GM18511 (cell line): ENCODE results near the gene WIPF3.

Experiments
- ATAC-seq: cut with Tn5 transposase; IDR thresholded peaks from one replicate; pipeline ENCODE4 v1.9.1; 2021; ENCODE audit warnings: mild to moderate bottlenecking, moderate library complexity; ENCODE audit not compliant: unreplicated experiment

Gene WIPF3

DNA sequence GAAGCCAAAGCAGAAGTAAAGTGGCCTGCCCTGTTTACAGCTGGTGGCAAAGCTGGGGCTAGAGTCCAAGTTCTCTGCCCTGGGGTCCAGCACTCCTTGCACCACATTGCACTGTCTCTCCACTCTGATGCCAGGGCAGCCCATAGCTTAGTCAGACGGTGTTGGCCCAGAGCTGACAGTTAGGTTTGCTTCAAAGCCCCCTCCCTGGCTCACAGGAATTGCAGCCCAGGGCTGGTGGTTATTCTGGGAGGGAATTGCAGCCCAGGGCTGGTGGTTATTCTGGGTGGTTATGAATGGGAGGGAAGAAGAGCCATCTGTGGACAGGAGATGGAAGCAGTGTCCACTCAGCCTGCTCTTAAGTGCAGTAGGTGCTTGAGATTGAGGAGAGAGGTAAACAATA, 94.4 kb downstream of the WIPF3 start:
- ATAC-seq, result no peak

DNA sequence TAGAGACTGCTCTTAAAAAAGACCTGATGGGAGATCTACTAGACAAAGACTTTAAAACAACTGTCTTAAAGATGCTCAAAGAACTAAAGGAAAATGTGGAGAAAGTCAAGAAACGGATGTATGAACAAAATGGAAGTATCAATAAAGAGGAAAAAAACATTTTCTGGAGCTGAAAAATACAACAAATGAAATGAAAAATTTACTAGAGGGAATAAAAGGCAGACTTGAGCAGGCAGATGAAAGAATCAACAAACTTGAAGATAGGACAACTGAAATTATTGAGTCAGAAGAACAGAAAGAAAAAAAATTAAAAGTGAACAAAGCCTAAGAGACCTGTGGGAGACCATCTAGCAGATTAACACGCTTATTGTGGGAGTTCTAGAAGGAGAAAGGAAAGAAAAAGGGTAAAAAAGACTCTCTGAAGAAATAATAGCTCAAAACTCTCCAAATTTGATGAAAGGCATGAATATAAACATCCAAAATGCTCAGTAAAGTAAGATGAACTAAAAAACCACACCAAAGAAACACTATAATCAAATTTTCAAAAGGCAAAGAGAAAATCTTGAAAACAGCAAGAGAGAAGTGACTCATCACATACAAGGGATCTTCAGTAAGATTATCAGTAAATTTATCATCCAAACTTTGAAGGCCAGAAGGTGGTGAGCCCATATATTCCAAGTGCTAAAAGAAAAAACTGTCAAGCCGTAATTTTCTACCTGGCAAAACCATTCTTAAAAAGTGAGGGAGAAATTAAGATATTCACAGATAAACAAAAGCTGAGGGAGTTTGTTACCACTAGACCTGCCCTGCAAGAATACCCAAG, 100.1 kb downstream of the WIPF3 start:
- ATAC-seq, result no peak

DNA sequence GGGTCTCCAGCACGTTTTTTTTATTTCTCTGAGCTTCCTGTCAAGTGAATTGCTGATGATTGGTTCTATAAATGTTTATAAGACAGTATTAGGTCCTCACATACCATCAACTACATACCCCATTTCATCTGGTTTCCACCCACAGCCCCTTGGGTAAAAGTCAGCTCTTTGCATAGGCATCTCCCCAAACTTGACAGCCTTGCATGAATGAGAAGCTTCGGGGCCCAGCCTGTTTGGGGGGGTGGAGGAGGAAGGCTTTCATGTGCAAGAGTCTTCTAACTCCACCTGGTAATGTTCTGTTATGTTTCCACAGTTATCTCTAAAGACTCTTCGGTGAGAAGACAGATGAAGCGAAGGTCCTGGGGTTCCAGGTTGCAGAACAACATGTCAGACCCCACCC, 107.9 kb downstream of the WIPF3 start:
- ATAC-seq, result no peak

DNA sequence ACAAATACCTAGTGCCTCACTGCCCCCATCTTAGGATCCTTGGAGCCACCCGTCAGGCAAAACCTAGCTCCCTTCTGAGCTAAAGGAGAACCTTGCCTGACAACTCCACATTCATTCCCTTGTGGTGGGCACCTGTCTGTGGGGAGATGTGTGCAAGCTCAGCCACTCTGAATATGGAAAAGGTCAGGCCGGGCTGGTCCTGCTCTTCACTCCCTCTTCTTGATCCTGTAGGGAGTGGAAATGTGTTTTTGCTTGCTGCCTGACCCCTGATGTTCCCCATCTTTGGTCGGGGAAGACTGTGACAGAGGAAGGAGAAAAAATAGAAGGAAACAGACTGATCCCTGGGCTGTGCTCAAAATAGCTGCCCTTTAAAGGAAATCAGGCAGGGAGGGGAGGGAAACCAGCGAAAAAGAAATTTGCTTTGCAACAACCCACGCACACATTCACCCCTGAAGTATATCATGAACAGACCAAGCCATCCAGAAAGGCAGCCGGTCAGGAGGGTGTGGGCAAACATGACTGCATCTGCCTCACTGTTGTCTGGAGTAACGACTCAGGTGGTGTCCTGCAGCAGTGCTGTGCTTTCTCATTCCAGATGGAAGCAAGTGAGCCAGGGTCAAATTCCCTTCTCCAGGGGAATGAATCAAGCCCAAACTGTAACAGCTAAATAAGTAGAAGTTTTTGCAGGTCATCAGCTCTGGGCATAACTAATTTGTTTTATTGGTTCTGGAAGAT, 109.3 kb downstream of the WIPF3 start:
- ATAC-seq, result no peak

DNA sequence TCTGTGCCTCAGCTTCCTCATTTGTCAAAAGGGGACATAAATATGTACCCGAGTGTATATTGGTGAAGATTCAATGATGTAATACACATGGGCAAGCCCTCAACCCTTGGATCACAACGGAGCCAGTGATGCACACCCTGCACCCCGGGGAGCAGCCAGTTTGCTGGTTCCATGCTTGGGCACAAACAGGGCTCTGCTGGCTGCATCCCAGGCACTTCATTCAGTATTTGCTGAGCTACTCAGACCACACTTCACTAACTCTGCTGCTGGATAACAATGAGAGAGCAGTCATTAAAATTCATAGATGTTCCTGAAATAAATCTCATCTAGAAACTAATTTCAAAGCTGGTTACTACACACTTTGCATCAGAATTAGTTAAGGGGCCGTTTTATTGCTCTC, 111.3 kb downstream of the WIPF3 start:
- ATAC-seq, result no peak

DNA sequence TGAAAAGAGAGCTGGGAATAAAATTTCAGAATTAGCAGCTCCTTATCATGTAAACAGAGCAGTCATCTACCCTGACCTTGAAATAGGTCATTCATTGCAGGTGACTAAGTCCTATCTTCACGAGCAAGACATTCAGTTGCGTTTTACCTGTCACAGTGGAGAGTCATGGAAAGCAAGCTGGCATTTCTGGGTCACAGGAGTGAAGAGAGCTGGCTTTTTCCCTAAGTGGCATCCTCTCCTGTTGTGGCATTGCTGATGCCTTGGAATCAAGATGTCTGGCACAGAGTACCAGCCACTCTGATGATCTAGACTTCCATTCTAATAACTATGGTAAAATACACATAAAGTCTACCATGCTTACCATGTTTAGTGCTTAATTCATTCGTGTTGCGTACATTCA, 112.5 kb downstream of the WIPF3 start:
- no peak for ATAC-seq

DNA sequence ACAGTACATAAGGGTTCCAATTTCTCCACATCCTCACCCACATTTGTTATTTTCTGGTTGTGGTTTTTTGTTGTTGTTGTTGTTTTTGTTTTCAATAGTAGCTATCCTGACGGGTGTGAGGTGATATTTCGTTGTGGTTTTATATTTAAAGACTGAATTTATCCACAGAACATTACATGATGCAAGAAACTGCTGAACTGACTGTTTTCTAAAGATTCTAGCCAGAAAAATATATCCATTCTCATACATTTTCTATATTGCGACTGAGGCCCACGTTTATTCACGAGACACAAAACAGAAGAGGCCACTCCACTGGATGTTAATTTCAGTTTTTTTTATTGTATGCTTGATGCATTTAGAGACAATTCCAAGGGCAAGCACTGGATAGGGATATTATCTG, 113.5 kb downstream of the WIPF3 start:
- no peak for ATAC-seq

DNA sequence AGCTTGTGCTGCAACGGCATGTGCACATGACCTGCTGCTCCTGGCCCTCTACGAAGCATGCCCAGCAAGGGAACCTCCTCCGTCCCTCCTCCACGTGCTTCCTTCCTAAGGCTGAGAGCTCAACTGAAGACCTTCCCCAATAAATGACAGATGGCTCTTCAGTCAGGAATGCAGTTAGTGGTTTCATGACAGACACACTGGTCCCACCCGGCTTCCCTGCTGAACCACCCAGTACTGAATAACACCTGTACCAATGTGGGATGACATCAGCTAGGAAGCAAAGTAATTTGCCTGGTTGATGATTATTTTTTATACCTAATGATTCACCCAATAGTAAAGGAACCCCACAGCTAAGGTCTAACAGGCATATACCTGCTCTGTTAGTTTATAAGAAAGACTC, 114.2 kb downstream of the WIPF3 start:
- ATAC-seq, result no peak

DNA sequence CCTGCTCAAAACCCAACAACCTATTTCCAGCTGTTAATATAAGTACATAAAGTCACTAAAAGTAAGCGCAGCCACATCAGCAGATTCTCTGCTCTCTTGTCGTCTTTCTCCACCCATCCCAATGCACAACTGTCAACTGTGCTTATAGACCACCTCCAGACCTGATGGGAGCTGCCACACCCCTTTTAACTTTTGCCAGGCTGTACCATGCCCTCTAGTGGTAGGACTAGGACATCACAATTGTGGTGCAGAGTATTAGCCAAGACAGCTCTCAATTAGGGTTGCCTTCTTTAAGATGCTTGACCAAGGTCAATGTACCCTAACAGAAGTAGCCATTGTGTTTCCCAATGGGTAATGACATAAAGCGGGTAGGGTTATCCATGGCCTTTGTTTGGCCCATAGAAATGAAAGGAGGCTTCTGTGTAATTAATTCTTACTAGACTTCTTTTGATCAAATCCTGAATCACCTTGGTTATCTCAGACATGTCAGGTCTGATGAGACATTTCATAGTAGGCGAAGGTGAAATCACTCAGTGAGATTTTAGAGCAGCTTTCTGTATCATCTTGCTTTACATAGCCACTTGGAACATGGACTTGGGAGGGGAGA, 115.2 kb downstream of the WIPF3 start:
- ATAC-seq, result peak; percentile 88

DNA sequence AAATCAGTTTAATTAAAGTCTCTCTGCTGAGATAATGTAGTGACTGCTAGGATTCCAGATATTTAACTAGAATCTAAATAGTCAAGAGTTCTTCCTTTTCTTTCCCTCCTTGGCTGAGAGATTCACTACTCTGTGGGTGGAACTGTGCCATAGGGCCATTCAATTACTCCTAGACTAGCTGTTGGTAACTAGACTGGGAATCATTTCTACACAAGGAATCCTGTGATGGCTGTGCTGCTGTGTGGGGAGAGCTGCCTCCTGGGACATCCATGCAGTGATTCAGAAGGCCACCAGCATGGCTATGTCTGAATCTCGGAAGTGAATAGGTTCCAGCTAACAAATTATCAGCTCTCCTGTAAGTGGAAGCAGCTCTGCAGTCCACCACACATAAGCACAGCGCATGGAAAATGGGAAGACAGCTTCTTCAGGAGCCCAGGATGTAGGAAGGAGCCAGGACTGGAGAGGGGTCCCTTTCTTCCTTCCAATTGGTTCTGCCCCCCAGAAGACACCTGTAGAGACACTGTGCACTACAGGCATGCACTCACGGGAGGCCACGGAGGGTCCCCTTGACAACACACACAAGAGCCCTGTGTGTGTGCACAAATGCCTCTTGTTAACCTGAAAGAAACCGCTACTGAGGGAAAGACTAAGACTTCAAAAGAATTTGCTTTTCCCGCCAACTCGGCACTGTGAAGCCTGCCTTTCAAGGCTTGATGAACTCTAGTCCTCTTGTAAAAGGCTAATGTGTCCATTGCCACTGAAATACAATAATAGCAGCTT, 116.8 kb downstream of the WIPF3 start:
- no peak for ATAC-seq

DNA sequence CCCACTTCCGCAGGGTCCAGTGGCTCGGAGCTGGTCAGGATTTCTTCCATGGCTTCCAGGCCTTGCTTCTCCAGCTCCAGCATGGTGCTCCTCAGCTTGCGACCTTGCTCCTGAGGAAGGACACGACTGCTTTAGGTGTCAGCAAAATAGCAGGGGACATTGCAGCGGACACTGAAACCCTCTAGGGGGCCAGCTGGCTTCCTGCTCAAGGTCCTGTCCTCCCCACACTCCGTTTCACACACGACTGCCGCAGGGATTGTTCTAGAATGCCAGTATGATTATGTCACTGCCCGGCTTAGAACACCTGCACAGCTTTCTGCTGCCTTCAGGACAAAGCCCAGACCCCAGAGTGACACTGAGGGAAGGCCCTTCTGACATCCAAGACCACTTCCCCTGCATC, 117.7 kb downstream of the WIPF3 start:
- ATAC-seq, result no peak

DNA sequence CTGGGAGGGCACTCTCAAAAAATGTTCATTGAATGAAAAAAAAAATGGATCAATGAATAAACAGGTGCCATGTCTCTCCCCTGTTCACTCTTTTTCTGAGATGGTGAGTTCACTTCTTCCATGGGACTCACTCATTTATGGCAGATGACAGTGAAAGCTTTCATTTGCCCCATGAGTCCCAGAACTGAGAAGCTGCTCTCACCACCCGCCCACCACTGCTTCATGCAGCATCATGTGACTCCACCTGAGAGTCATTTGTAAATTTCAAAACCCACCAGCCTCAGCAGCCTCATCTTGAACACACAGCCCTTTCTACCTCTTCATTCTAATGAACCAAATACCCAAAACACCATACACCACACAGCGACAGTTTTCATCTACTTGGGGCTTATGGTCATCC, 118.4 kb downstream of the WIPF3 start:
- no peak for ATAC-seq

DNA sequence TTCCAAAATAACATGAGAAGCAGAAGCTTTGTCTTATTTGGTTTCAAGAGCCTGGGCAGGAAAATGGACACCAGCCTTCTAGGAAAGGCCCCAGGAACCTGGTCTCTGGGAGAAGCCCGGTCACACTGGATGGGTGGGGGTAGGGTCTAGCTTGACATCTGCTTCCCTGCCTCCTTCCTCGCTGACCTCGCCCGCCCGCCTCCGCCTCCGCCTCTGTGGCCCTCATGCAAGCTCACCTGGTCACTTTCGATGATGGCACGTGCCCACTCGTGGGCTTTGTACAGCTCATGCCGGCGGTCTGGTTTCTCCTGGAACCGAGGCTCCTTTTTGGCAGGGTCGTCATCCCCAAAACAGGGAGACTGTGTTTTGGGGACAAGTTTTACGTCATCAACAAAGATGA, 119.9 kb downstream of the WIPF3 start:
- no peak for ATAC-seq

DNA sequence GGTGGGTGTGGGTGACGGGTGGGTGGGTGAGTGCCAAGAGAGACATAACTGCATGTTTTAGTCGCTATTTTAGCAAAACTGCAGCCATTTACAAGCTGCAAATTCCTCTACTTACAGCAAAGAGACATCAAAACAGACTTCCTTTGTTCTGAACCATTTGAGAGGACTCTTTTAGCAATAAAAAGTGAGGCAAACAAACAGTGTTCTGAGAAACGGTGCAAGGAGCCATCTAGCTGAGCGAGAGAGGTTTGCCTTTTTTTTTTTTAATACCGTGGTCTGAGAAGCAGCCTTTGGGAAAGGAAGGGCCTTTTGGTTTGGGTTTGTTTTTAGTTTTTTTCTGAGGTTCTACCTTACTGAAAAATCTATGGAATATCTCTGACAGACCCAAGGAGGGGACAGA, 120.4 kb downstream of the WIPF3 start:
- ATAC-seq, result no peak

DNA sequence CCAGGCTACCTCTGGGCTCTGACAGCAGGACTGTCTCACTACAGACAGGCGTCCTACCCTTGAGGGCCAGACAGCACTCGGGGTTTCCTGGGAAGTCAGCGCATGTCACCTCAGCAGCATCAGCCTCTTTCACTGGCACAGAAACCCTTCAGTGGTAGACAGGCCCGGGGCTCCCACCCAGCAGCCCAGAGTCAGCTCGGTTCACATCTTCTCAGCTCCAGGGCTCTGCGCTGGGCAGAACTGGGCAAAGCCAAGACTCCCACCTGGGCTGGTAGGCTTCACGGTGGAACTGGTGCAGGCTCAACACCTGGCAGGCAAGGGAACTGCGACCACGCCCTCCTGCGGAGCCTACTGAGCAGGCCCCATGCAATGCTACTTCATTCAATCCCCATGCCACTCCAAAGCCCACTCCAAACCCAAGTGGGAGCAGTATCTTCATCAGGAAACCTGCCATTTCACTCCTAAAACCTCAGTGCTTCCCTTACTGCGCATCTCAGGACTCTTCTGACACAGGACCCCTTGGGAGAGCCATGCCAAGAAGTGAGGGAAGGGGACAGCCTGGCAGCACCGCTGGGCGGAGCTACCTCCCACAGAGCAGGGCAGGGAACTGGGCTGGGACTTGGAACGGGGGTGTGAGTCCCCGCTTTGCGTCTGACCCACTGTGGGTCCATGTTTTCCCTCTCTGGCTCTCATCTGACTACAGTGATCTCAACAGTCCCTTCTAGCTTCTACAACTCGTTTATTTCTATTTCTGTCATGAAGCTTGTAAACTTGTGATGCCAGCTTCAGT, 122.9 kb downstream of the WIPF3 start:
- no peak for ATAC-seq

DNA sequence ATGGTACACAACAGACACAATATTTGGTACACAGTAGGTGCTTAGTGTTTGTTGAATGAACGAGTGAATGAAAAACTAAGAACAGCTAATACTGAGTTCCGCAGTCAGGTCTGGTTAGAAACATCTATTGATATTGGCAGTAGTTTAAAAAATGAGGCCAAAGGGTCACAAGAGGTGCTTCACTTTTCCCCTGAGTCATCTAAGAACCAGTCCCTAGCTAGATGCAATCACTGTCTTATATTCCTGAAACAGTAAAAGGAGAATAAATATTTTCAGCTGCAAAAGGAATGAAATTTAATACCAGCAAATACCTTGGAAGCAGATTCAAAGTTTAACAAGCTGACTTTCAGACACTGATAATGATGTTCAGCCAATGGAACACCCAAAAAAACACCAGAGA, 128.8 kb downstream of the WIPF3 start:
- no peak for ATAC-seq

DNA sequence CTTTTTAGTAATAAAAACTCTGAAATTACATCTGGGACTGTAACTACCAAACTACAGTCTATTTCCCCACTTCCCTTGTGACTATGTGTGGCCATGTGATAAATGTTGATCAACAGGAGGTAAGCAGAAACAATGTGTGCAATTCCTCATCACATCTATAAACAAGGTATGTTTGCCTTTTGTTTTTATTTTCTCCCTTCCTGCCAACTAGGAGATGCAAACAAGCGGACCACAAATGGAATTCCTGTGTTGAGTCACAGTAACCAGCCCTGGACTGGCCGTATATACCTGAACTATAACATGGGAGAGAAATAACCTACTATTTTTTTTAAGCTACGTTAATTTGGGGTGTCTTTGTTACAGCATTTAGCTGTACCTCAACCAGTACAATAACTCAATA, 130.8 kb downstream of the WIPF3 start:
- ATAC-seq, result no peak

DNA sequence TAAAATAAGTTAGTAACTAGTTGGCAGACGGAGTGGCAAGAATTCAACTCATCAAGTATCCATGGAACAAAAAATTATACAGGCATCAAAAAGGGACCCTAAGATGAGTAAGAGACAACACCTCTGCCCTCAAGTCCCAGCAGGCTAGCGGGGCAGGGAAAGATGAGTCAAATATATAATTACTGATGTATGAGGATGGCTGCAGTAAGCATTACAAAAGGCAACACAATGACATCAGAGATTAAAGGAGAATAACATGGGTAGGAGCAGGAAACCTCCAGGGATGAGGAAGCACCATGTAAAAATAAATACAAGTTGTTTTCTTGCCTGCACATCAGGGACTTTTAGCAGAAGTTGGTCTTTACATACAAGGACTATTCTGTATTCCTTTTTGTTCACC, 133.9 kb downstream of the WIPF3 start:
- ATAC-seq, result no peak

DNA sequence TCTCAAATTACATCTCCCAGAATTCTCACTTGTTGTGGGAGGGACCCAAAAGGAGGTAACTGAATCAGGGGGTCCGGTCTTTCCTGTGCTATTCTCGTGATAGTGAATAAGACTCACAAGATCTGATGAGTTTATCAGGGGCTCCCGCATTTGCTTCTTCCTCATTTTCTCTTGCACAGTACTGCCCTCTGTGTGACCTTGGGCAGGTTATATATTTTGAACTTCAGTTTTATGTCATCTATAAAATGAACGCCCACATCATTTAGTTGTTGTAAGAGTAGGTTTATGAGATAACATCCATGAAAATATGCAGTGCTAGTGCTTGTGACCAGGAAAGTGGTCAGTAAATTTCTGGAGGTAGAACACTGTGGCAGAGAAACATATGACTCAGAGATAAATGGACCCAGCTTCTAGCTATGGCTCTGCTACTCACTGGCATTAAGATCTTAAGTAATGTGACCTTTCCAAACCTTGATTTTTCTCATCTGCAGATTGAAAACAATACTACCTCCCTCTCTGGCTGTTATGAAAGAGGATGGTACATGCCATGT, 139.0 kb downstream of the WIPF3 start:
- no peak for ATAC-seq
